ENCODE results near the gene IGSF21.
A peak's percentile ranks its signal among the peaks of the same experiment; 100 is the strongest.

The IGSF21 gene

DNA sequence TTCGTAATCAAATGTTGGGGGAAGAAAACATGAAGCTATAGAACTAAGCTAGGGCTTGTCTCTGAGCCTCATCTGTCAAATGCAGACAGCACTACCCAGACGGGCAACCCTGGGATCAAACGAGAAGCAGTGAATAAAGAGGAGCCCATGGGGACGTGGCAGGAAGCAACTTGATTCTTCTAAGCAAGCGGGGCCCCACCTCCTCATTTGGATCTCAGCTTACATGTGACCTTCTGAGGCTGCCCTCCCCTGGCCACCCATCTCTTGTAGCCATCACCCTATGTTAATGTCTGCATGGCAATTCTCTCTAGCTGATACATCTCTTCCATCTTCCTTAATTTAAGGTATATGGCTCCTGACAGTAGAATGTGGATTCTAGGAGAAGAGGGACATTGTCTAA is 171.3 kb downstream of the IGSF21 start:
- no peak for DNase-seq

- DNase-seq: peak; percentile 77
Measured at GRCh38 chr1:18279351-18280074, 171.9 kb downstream of the IGSF21 start.

DNA sequence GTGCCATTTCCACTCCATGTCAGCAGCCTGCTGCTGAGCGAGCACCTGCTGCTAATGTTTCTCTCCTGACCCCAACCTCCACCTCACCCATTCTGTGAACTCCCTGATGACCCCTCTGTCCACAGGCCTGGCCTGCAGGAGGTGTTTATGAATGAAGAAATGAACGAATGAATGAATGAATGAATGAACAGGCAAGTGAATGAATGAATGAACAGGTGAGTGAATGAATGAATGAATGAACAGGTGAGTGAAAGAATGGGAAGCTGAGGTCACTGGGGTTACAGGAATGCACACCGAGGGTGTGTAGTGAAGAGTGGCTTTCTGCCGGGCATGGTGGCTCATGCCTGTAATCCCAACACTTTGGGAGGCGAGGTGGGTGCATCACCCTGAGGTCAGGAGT is 173.4 kb downstream of the IGSF21 start:
- no peak for DNase-seq

GRCh38 chr1:18282851-18283600 is 175.4 kb downstream of the IGSF21 start:
- peak; percentile 20 for DNase-seq

DNA sequence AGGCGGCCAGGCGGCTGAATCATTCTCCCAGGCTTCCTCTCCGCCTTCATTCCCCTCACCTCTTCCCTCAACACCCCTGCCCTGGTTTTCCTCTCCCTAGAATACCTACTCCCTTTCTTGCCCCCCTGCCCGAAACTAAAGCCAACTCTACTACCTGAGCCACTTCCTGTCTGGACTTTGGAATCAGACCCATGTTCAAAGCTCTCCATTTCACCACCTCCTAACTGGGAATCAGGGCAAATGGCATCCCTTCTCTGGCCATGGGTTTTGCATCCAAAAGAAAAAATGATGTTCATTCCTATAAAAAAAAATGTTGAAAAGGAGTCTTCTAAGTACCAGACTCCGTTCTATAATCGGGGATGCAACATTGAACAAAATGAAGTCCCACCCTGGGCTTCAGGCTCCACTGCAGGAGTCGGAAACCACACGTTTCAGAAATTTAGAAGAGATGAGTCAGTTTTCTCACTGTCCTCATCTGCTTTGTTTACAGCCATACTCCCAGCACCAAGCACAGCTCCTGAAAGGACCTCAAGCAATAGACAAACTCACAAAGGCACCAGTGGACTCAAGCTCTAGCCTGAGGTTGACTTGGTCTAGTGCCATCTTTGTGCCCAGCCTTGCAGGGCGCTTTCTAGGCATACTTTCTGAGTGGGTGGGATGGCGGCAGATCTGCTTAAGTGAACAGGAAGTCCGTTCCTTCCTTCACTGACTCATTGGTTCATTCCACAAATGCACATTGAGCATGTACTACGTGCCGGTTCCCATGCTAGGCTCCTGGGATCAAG is 176.2 kb downstream of the IGSF21 start:
- DNase-seq: no peak

GRCh38 chr1:18284805-18285537 is 177.4 kb downstream of the IGSF21 start:
- DNase-seq: no peak

- no peak for DNase-seq
Measured at GRCh38 chr1:18285538-18285924, 177.9 kb downstream of the IGSF21 start.

DNA sequence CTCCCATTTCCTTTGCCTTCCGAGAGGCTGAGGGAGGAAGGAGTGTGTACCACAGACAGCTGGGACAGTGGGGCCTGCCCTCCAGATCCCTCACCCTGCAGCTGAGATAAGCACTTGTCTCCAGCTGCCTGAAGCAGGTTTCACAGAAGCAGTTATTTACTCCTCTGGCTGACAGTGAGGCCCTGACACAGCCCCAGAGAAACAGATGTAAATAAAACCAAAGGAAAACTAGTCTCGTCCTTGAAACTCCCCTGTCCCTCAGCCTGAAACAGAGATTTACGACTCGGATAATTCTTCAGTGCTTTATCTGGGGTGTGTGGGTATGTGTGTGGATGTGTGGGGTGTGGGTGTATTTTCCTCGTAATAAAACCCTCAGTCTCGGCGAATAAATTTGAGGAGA is 181.1 kb downstream of the IGSF21 start:
- DNase-seq: no peak

DNA sequence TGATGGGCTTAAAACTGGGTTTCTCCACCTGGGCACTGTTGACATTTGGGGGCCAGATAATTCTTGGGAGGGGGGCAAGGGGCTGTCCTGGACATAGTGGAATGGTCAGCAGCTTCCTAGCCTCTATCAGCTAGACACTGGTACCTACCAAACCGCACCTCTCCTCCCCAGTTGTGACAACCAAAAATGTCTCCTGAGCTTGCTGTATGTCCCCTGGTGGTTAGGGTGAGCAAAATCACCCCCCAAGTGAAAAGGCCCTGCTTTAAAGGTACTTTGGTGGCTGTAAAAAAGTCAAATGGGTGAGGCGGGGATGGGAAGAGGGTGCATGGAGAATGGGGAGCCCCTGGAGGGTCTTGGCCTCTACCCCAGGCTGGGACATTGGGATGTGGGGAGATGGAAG is 182.0 kb downstream of the IGSF21 start:
- no peak for DNase-seq

DNA sequence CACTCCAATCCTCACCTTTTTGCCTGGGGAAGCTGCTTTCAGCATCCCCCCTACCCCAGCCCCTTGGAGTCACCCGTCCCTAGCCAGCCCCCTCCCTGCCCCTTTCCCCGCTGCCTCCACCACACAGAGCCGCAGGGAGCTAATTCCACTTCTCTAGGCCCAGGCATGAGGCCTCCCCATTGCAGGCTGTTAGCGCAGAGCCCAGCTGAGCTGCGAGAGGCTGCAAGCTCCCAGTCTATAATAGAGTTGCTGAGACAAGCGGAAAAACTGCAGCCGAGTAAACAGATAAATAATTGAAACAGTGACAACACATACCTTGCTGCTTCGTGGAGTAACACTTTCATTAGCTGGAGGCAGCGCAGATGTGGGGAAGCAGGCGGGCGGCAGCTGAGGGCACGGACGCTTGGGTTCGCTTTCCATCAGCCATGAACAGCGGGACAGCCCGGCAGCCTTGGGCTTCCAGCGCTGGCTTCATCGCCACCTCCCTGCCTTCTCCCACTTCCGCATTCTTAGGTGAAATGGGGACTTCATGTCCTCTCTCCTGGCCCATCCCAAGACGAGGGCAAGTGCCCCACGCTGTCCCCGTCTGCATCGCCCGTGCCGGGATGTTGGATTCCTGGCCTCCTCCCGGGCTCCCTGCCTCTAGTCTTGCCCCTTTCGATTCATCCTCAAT is 183.3 kb downstream of the IGSF21 start:
- no peak for DNase-seq

GRCh38 chr1:18292531-18292930 is 184.9 kb downstream of the IGSF21 start:
- DNase-seq: no peak

DNA sequence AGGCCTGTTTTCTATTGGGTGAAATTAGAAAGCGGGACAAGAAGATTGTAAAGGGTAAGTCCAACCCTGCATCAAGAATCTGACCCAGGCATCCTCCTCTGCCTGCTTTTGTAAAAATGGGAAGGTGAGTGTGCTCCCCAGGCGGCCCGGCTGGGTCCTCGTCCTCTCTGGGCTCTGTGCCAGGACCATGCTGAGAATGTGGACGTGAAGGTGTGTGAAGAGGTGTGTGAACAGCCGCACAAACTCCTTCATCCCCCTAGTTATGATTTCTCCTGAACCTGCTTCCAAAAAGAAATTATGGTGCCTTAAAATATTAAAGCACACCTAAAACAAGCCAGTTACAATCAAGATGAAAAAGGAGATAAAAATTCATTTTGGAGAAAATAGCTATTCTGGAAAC is 185.7 kb downstream of the IGSF21 start:
- no peak for DNase-seq

DNA sequence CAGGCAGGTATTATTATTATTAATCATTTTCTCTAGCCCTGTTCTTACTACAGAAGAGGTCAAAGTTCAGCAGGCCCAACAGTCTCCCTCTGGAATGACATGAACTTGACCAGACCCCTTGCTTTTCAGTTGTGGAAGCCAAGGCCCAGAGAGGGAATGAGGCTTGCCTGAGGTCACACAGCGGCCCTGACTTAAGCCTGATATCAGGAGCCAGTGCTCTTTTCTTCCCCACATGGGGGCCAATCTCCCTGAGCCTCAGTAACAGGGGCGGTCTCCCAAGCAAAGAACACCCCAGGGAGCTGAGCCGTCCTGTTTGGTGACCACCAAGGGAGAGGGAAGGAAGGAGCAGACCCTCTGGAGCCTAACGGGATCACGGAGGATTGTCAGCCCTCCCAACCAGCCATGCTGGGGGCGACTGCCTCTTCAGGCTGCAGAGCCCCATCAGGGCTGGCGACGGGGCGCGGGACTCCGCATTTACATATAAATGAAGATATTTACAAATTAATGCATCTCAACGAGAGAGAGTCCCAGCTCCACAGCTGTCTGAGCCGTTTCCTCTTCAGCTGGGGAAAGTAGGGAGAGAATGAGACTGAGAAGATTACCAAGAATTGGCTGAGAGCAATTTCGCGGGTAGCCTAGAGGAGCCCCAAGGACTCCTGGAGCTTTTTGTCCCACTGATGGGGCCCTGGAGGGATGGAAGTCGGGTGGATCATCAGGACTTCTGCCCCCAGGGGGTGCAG is 187.0 kb downstream of the IGSF21 start:
- no peak for DNase-seq

DNA sequence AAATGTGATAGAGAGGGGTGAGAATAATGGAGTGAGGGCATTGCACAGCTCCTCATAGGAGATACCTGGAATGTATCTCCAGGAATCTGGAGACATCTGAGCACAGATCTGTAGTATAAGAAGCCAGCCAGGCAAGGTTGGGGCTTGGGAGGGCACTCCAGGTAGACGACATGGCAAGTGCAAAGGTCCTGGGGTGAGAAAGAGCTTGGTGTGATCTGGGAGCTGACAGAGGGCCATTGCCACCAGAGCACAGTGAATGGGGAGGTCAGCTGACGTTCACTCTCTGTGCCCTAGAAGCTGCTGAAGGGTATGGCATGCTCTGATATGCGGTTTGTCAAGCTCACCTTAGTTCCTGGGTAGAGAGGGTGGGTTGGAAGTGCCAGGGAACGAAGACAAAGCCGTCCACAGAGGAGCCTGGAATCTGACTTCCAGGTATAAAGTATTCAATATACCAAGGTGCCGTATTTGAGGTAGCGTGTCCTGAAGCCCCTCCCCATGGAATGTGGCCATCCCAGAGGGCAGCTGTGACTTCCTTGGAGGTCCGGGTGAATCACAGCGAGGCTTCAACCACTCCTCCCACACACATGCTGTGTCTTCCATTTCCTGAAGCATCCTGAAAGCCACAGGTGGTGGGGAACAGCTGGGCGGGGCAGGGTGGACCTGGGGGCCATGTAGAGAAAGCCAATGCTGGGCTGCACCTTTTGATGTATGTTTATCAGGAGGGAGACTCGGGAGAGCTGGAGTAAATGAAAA is 190.5 kb downstream of the IGSF21 start:
- DNase-seq: no peak

- no peak for DNase-seq
Measured at GRCh38 chr1:18299441-18300338, 192.1 kb downstream of the IGSF21 start.

GRCh38 chr1:18300376-18300775 is 192.8 kb downstream of the IGSF21 start:
- no peak for DNase-seq

- DNase-seq: no peak
Measured at GRCh38 chr1:18302788-18303413, 195.3 kb downstream of the IGSF21 start.

- no peak for DNase-seq
Measured at GRCh38 chr1:18304151-18304869, 196.7 kb downstream of the IGSF21 start.
